ENCODE data around the gene RNASEH2B. TPM values are rescaled to one million over a fixed set of nuclear protein-coding genes. Genes with fewer than 3 reads are reported as not detected.

The RNASEH2B gene
- total RNA-seq, 3 donors from 2014 or later: 37.8 to 69.8 (median 61.6) TPM

DNA sequence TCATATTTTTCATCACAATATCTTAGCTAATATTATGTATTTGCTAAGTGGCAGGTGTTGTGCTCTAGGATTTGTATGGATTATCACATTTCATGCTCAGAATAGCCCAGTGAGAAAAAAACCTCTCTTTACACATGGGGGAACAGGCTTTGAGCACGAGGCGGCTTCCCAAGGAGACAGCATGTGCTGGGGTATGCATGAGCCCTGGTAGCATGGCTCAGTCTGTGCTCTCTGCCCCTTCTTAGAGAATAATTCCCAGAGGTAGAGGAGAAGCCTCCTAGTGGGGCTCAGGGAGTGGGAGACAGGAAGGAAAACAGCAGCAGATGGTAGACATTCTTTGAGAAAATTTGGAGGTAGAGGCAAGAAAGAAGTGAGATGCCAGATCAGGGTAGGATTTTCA, 31.6 kb downstream of the RNASEH2B start:
- no peaks in the 10 kb centered on the region for H3K4me1 ChIP-seq
- no peak overlapping the region for H3K4me3 ChIP-seq
- H3K9me3 ChIP-seq: no peaks in the 10 kb centered on the region
- H3K27me3 ChIP-seq: no peaks in the 10 kb centered on the region
- DNase-seq (ENCODE audit: low spot score in 2 of 2): no peak
- TF ChIP-seq, protein P1, sequence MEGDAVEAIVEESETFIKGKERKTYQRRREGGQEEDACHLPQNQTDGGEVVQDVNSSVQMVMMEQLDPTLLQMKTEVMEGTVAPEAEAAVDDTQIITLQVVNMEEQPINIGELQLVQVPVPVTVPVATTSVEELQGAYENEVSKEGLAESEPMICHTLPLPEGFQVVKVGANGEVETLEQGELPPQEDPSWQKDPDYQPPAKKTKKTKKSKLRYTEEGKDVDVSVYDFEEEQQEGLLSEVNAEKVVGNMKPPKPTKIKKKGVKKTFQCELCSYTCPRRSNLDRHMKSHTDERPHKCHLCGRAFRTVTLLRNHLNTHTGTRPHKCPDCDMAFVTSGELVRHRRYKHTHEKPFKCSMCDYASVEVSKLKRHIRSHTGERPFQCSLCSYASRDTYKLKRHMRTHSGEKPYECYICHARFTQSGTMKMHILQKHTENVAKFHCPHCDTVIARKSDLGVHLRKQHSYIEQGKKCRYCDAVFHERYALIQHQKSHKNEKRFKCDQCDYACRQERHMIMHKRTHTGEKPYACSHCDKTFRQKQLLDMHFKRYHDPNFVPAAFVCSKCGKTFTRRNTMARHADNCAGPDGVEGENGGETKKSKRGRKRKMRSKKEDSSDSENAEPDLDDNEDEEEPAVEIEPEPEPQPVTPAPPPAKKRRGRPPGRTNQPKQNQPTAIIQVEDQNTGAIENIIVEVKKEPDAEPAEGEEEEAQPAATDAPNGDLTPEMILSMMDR (IDR thresholded peaks at IDR 0.05): no peak
- no peak for TF ChIP-seq POLR2A (IDR thresholded peaks at IDR 0.05)
- intact Hi-C loops (cut with DNase I; ENCODE audit: low total_unique reads): no loop called here
- H3K27ac ChIP-seq: no peak overlapping the region
- H3K36me3 ChIP-seq: no peaks in the 10 kb centered on the region

DNA sequence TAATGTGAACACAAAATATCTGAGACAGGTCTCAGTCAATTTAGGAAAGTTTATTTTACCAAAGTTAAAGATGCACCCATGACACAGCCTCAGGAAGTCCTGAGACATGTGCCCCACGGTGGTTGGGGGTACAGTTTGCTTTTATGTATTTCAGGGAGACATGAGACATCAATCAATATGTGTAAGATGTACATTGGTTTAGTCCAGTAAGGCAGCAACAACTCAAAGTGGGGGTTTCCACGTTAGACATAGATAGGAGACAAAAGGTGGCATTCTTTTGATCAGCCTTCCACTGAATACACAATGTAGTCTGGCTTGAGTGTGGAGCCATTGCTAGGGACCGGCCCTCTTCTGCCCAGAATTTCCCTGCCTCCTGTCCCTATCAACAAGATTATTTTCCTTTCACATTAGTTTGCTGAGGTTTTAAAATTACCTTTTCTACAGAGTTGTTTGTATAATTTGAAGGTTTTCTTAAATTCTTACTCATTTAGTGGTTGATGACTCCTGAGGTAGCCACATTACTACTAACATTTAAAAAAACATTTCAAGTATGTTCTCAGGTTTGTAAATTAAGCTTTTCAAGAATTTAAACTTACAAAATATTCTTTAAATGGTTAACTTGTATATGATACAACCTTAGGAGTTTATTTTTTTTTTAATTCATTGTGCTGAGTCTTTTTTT, 33.2 kb downstream of the RNASEH2B start:
- H3K9me3 ChIP-seq: no peaks in the 10 kb centered on the region
- H3K4me1 ChIP-seq: no peaks in the 10 kb centered on the region
- H3K27ac ChIP-seq: no peak overlapping the region
- no peak for DNase-seq (ENCODE audit: low spot score in 2 of 2)
- no peak for TF ChIP-seq POLR2AphosphoS5 (IDR thresholded peaks at IDR 0.05)
- TF ChIP-seq POLR2A (IDR thresholded peaks at IDR 0.05): no peak
- no peaks in the 10 kb centered on the region for H3K27me3 ChIP-seq
- intact Hi-C loops (cut with DNase I; ENCODE audit: low total_unique reads): no loop called here
- no peaks in the 10 kb centered on the region for H3K36me3 ChIP-seq
- H3K4me3 ChIP-seq: no peak overlapping the region

DNA sequence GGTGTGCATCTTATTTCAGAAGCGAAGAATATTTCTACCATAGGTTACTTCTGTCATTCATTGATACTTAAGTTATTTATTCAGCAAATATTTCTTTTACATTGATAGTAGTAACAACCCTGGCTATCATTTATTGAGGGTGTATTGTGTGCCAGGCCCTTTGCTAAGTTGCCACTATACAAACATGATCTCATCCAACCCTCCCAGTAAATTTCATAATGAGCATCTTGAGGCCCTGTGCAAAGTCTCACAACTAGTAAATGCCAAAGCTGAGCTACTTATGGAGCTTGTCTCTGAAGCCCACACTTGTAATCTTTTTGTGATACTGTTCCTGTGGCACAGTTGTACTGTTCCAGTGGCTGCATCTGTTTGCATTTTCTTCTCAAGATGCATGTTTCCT, 36.1 kb downstream of the RNASEH2B start:
- intact Hi-C loops (cut with DNase I; ENCODE audit: low total_unique reads): no loop called here
- no peaks in the 10 kb centered on the region for H3K9me3 ChIP-seq
- TF ChIP-seq POLR2AphosphoS5 (IDR thresholded peaks at IDR 0.05): no peak
- TF ChIP-seq, protein P1 (IDR thresholded peaks at IDR 0.05): no peak
- no peak for TF ChIP-seq POLR2A (IDR thresholded peaks at IDR 0.05)
- H3K4me3 ChIP-seq: no peak overlapping the region
- no peaks in the 10 kb centered on the region for H3K4me1 ChIP-seq
- H3K27me3 ChIP-seq: no peaks in the 10 kb centered on the region
- no peak overlapping the region for H3K27ac ChIP-seq
- no peak for DNase-seq (ENCODE audit: low spot score in 2 of 2)
- H3K36me3 ChIP-seq: no peaks in the 10 kb centered on the region

DNA sequence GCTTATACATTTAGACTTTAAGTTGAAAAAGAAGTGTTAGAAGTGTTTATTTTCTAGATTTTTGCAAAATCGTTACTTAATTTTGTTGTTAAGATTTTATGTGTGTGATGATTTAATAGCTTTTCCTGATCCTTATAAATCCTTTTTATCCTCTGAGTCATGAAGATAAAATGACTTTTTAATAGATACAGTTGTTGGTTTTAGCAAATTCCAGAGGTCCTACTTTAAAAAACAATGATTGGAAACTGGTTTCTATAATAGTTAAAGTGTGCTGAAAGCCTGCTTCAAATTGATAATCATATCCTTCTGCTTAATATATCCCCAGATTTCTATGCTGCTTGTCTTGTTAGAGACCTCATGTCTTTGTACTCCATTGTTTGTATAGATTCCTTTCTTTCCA, 39.0 kb downstream of the RNASEH2B start:
- Histone ChIP-seq H3K36me3 (no peaks in the 10 kb centered on the region), H3K4me3 (no peak overlapping the region), H3K27ac (no peak overlapping the region), H3K27me3 (no peaks in the 10 kb centered on the region), H3K4me1 (no peaks in the 10 kb centered on the region), H3K9me3 (no peaks in the 10 kb centered on the region)
- intact Hi-C loops (cut with DNase I; ENCODE audit: low total_unique reads): no loop called here
- TF ChIP-seq, protein P1 (IDR thresholded peaks at IDR 0.05): no peak
- TF ChIP-seq POLR2A (IDR thresholded peaks at IDR 0.05) (no peak), POLR2AphosphoS5 (IDR thresholded peaks at IDR 0.05) (no peak)
- DNase-seq (ENCODE audit: low spot score in 2 of 2): no peak

DNA sequence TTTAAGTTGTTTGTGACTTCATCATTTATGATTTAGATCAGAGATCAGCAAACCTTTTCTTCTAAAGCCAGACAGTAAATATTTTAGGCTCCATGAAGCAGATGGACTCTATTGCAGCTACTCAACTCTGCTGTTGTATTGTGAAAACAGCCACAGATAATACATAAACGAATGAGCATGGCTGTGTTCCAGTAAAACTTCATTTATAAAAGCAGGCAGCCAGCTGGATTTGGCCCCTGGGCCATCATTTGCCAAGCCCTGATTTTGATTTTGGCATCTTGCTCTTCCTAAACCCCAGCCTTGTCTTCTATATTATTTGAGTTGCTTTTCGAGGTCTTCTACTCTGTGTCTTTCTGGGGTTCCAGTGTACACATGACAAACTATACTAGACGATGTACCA, 41.3 kb downstream of the RNASEH2B start:
- no peak overlapping the region for H3K27ac ChIP-seq
- no peaks in the 10 kb centered on the region for H3K4me1 ChIP-seq
- H3K4me3 ChIP-seq: no peak overlapping the region
- no peak for TF ChIP-seq POLR2AphosphoS5 (IDR thresholded peaks at IDR 0.05)
- TF ChIP-seq POLR2A (IDR thresholded peaks at IDR 0.05): no peak
- TF ChIP-seq, protein P1 (IDR thresholded peaks at IDR 0.05): no peak
- no peak for DNase-seq (ENCODE audit: low spot score in 2 of 2)
- H3K36me3 ChIP-seq: no peaks in the 10 kb centered on the region
- no peaks in the 10 kb centered on the region for H3K9me3 ChIP-seq
- intact Hi-C loops (cut with DNase I; ENCODE audit: low total_unique reads): no loop called here
- no peaks in the 10 kb centered on the region for H3K27me3 ChIP-seq

Measured in breast epithelium (tissue), 4 donors.